ENCODE data around the gene CREB3L1.

Gene CREB3L1

GRCh38 chr11:46265764-46266163 is 11.7 kb upstream of the CREB3L1 start:
- no peak for DNase-seq (ENCODE audit: low read depth)
- no peak overlapping the region for H3K4me3 ChIP-seq (ENCODE audit: low read depth, low read length)
- no peak for TF ChIP-seq CTCF (IDR thresholded peaks at IDR 0.05; ENCODE audit: low read depth, low read length, missing control alignments)

- no peak for DNase-seq (ENCODE audit: low read depth)
- no peak for TF ChIP-seq CTCF (IDR thresholded peaks at IDR 0.05; ENCODE audit: low read depth, low read length, missing control alignments)
- H3K4me3 ChIP-seq (ENCODE audit: low read depth, low read length), result no peak overlapping the region
Observed at GRCh38 chr11:46267930-46268329, 9.5 kb upstream of the CREB3L1 start.

DNA sequence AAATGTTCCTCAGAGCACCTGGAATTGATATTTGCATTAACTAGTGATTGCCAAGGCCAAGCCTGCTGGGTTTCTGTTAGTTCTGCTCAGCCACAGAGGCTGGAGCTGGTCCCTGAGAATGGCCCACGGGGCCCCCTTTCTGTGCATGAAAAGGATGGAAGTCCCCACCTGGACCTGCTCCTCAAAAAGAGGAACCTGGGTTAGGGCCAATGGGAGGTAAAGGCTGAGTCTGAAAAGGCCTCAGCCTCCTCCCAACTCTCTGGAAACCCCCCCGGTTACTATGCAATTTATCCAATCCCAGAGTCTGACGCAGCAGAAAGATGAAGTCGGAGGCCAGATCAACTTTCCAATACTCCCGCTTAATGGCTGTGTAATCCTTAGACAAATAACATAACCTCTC is 6.8 kb upstream of the CREB3L1 start:
- H3K4me3 ChIP-seq (ENCODE audit: low read depth, low read length), result no peak overlapping the region
- no peak for TF ChIP-seq CTCF (IDR thresholded peaks at IDR 0.05; ENCODE audit: low read depth, low read length, missing control alignments)
- DNase-seq (ENCODE audit: low read depth), result no peak

DNA sequence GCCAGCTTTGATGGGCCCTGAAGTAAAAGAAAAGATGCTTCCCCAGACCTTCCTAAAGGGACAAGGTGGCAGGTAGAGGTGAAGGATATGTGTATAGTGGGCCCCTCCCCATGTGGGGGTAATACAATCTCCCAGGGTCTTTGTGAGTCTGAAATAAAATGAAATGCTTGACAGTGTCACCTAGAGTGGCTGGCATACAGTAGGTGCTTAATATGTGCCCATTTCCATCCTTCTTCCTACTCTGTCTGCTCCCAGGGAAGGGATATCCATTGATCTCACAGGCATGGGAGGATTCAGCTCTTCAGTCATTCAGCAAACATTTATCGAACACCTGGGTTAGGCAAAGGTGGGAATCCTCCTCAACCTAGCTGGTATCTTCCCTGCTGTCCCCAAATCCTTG is 6.1 kb upstream of the CREB3L1 start:
- no peak for TF ChIP-seq CTCF (IDR thresholded peaks at IDR 0.05; ENCODE audit: low read depth, low read length, missing control alignments)

GRCh38 chr11:46271875-46272815 is 5.3 kb upstream of the CREB3L1 start:
- TF ChIP-seq CTCF (IDR thresholded peaks at IDR 0.05; ENCODE audit: low read depth, low read length, missing control alignments), result no peak
- H3K4me3 ChIP-seq (ENCODE audit: low read depth, low read length), result no peak overlapping the region
- no peak for DNase-seq (ENCODE audit: low read depth)

More for the DNA sequence above, 6.1 kb upstream of the CREB3L1 start:
- DNase-seq (ENCODE audit: low read depth), result no peak
- H3K4me3 ChIP-seq (ENCODE audit: low read depth, low read length), result no peak overlapping the region

DNA sequence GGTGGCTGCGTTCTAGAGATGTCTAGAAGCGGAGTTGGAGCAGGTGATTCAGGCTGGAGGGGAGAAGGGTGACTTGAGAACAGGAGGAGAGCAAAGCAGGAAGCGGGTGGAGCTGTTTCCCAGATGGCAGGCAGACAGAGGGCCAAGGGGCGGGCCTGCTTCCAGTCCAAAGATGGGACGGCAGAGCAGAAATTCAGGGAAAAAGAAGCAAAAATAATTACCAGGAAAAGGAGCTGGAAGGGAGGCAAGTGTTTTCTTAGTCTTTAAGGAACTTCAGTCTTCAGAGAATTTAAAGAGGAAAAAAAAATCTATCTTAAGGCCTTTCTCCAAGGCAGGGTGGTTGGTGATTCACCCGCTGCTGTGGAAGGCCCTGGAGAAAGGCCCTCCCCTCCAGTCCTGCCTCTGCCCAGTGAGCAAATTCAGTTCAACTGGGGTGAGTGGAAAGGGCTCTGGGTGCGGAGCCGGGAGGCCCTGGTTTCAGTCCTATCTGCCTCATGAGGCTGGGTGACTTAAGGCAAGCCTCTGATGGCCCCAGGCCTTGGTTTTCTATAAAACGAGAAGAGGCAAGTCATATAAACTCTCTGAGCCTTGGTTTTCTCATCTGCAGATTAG is 4.5 kb upstream of the CREB3L1 start:
- DNase-seq (ENCODE audit: low read depth), result no peak
- no peak for TF ChIP-seq CTCF (IDR thresholded peaks at IDR 0.05; ENCODE audit: low read depth, low read length, missing control alignments)
- no peak overlapping the region for H3K4me3 ChIP-seq (ENCODE audit: low read depth, low read length)
